ENCODE measurements around the gene PFDN6.

PFDN6 gene

DNA sequence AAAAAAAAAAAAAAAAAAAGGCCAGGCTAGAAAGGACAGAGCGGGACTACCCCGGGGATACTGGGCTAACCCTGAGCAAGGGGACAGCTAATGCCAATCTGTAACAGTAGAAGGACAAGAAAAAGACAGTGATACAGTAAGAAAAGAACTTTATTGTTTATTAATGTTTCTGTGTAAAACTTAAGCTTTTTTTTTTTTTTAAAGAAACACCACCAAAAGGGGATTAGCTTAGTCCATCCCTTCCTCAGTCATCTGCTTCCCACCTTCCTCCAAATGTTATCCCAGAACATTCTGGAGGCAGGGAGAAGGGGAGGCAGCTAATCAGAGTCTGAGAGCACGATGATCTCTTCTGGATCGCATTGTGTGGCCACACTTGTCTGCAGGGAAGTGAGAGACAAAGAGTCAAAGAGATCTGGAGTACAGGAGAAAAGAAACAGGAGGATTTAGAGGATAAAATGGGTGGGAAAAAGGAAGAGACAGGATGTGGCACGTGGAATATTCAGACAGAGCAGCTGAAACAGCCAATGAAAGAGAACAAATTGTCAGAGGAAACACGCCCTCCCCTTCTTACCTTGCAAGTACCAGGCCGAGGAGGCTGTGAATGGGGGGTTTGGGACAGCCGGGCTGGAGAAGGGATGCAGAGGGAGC lies 29.1 kb downstream of the PFDN6 start:
- no peak for DNase-seq

DNA sequence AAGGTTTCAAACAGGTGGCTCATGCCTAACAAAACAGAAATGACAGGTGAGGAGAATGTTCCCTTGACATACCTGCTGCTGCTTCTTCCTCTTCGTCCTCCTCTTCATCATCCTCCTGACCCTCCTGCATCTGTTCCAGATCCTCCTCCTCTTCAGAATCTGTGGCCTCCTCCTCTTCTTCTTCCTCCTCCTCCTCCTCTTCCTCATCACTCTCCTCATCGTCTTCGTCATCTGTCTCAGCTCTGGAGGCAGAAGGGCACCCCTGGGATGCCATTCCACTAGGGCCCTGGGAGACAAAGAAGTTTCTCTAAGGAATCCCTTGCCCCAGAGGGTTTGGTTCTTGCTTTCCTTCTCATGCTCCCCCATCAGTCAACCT lies 30.5 kb downstream of the PFDN6 start:
- no peak for DNase-seq

- no peak for DNase-seq
Measured at GRCh38 chr6:33320315-33321181, 31.1 kb downstream of the PFDN6 start.

DNA sequence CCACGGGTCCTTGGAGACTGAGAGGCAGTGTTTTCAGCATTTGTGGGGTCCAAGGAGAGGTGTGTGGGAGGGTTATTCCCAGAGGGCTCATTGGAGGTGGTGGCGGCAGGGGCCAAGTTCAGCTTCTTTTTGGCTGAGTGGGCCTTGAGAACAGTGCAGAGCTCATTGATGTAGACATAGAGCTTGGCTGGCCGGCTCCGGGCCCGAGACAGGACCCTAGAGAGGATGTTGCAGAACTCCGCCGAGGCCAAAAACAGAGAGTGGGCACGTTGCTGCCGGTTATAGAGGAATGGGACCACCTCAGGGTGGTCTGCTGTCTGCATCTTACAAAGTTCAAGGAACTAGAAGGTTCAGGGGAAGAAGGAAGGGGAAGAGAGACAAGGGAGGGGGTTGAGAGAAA lies 31.8 kb downstream of the PFDN6 start:
- no peak for DNase-seq

DNA sequence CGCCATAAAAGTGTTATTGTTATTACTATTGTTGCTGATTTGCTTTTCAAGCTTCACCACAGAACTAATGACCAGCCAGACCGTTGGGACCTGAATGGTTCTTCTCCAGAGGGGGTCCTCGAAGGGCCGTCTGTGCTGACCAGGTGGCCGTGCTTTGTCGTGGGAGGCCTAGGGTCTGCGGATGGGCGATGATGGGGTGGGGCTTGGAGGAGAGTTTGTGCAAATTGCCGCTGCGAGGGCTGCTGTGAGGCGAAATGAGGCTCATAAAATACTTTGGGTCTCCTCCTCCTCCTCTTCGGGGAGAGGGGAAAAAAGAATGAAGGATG lies 34.2 kb downstream of the PFDN6 start:
- no peak for DNase-seq

- DNase-seq, result no peak
Measured at GRCh38 chr6:33324125-33324524, 34.7 kb downstream of the PFDN6 start.

- DNase-seq, result no peak
Measured at GRCh38 chr6:33329058-33329457, 39.7 kb downstream of the PFDN6 start.

DNA sequence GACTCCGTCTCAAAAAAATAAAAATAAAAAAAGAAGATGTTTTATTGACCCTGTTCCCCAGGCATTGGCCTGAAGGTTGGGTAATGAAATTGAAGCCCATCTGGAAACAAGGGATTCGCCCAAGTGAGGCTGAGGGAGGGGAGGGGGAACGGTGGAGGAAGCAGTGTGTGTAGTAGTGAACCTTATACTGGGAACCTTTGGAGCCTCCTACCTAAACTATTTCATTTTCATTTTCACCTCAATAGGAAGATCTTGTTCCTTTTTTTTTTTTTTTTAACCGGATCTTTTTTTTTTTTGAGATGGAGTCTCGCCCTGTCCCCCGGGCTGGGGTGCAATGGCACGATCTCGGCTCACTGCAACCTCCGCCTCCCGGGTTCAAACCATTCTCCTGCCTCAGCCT lies 41.3 kb downstream of the PFDN6 start:
- no peak for DNase-seq

GRCh38 chr6:33333666-33334065 lies 44.3 kb downstream of the PFDN6 start:
- no peak for DNase-seq

GRCh38 chr6:33335916-33336315 lies 46.5 kb downstream of the PFDN6 start:
- no peak for DNase-seq

DNA sequence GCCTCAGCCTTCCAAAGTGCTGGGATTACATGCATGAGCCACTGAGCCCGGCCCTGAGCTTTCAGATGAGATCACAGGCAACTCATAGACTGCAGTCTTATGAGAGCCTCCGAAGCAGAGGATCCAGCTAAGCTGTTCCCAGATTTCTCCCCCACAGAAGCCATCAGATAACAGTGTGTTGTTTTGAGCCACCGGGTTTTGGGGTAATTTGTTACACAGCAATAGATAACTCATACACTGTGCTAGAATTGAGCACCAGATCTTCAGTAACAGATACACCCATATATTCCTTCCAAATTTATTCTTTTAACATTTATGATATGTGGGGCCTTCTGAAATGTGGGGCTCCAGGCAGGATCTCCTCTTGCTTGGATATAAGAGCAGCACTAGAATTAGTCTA lies 47.1 kb downstream of the PFDN6 start:
- DNase-seq, result no peak

DNA sequence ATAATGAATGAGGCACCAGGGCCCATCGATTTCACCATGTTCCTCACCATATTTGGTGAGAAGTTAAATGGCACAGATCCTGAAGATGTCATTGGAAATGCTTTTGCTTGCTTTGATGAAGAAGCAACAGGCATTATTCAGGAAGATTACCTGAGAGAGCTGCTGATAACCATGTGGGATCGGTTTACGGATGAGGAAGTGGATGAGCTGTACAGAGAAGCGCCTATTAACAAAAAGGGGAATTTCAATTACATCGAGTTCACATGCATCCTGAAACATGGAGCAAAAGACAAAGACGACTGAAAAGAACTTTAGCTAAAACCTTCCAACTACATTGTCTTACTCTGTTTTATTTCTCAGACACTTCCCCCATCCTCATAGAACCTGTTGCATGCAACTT lies 49.8 kb downstream of the PFDN6 start:
- no peak for DNase-seq
